ENCODE measurements around the gene PKP2. TPM values are rescaled to one million over a fixed set of nuclear protein-coding genes. Genes with fewer than 3 reads are reported as not detected.
A peak's percentile ranks its signal among the peaks of the same experiment; 100 is the strongest.

The PKP2 gene
- total and polyA plus RNA-seq, 2 experiments from 2014 or later = 363 to 376 TPM

GRCh38 chr12:32768518-32768917 is 128.1 kb downstream of the PKP2 start:
- no peak overlapping the region for H3K27ac ChIP-seq
- no peak for TF ChIP-seq CTCF (IDR thresholded peaks at IDR 0.05; ENCODE audit: low read depth, low read length)
- H3K36me3 ChIP-seq = no peaks in the 10 kb centered on the region
- DNase-seq (ENCODE audit: low read depth in 1 of 2, low spot score in 1 of 2) = no peak
- no peaks in the 10 kb centered on the region for H3K27me3 ChIP-seq
- H3K9me3 ChIP-seq (ENCODE audit: low read depth) = no peaks in the 10 kb centered on the region
- H3K4me1 ChIP-seq (ENCODE audit: low read depth) = no peaks in the 10 kb centered on the region
- no peak overlapping the region for H3K4me3 ChIP-seq

- H3K9me3 ChIP-seq (ENCODE audit: low read depth) = no peaks in the 10 kb centered on the region
- no peaks in the 10 kb centered on the region for H3K36me3 ChIP-seq
- no peaks in the 10 kb centered on the region for H3K27me3 ChIP-seq
- no peaks in the 10 kb centered on the region for H3K4me1 ChIP-seq (ENCODE audit: low read depth)
- no peak overlapping the region for H3K27ac ChIP-seq
- TF ChIP-seq CTCF (IDR thresholded peaks at IDR 0.05; ENCODE audit: low read depth, low read length) = no peak
- peak in 1 of 2 donors; percentile 35 for DNase-seq (ENCODE audit: low read depth in 1 of 2, low spot score in 1 of 2)
- no peak overlapping the region for H3K4me3 ChIP-seq
Observed at GRCh38 chr12:32765906-32766305, 130.7 kb downstream of the PKP2 start.

- TF ChIP-seq CTCF (IDR thresholded peaks at IDR 0.05; ENCODE audit: low read depth, low read length) = no peak
- Histone ChIP-seq H3K27me3 (no peaks in the 10 kb centered on the region), H3K4me3 (no peak overlapping the region), H3K4me1 (ENCODE audit: low read depth) (peaks cover 4% of the 10 kb centered on the region), H3K27ac (no peak overlapping the region), H3K9me3 (ENCODE audit: low read depth) (no peaks in the 10 kb centered on the region), H3K36me3 (no peaks in the 10 kb centered on the region)
- no peak for DNase-seq (ENCODE audit: low read depth in 1 of 2, low spot score in 1 of 2)
Observed at GRCh38 chr12:32761716-32762115, 134.9 kb downstream of the PKP2 start.

GRCh38 chr12:32757157-32757556 is 139.4 kb downstream of the PKP2 start:
- TF ChIP-seq CTCF (IDR thresholded peaks at IDR 0.05; ENCODE audit: low read depth, low read length) = no peak
- Histone ChIP-seq H3K4me1 (ENCODE audit: low read depth) (peaks cover 8% of the 10 kb centered on the region), H3K4me3 (no peak overlapping the region), H3K27me3 (no peaks in the 10 kb centered on the region), H3K27ac (peak overlapping the region; percentile 95), H3K36me3 (peaks cover under 1% of the 10 kb centered on the region), H3K9me3 (ENCODE audit: low read depth) (no peaks in the 10 kb centered on the region)
- no peak for DNase-seq (ENCODE audit: low read depth in 1 of 2, low spot score in 1 of 2)

GRCh38 chr12:32756476-32757066 is 140.0 kb downstream of the PKP2 start:
- peaks cover 7% of the 10 kb centered on the region for H3K36me3 ChIP-seq
- no peaks in the 10 kb centered on the region for H3K27me3 ChIP-seq
- TF ChIP-seq CTCF (IDR thresholded peaks at IDR 0.05; ENCODE audit: low read depth, low read length) = no peak
- H3K4me1 ChIP-seq (ENCODE audit: low read depth) = peaks cover 8% of the 10 kb centered on the region
- no peak overlapping the region for H3K4me3 ChIP-seq
- DNase-seq (ENCODE audit: low read depth in 1 of 2, low spot score in 1 of 2) = no peak
- peak overlapping the region; percentile 95 for H3K27ac ChIP-seq
- H3K9me3 ChIP-seq (ENCODE audit: low read depth) = no peaks in the 10 kb centered on the region

Data from cardiac muscle cell (in vitro differentiated cells and primary cell).